ENCODE results near the gene NUMB. TPM values are rescaled to one million over a fixed set of nuclear protein-coding genes. Genes with fewer than 3 reads are reported as not detected.

NUMB gene
- polyA plus RNA-seq, 1 donor, result 31.3 TPM

GRCh38 chr14:73287071-73287470 is 171.3 kb downstream of the NUMB start:
- no peak for DNase-seq

GRCh38 chr14:73286598-73286997 is 171.7 kb downstream of the NUMB start:
- no peak for DNase-seq

GRCh38 chr14:73285979-73286378 is 172.4 kb downstream of the NUMB start:
- DNase-seq, result no peak

- no peak for DNase-seq
Observed at GRCh38 chr14:73283608-73284379, 174.6 kb downstream of the NUMB start.

- no peak for DNase-seq
Observed at GRCh38 chr14:73280903-73281302, 177.4 kb downstream of the NUMB start.

DNA sequence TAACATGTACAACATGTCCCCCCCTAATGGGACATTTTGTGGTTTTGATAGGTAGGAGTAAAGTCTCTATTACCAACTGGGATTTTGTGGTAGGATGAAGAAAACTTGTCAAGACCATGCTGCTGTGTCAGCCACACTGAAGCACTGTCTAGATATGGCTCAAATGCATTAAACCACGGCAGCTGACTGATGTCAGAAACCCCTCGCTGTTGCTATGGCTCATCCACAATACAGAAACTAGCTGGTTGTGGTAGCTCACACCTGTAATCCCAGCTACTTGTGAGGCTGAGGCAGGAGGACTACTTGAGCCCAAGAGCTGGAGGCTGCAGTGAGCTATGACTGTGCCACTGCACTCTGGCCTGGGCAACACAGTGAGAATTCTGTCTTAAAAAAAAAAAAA is 181.0 kb downstream of the NUMB start:
- DNase-seq, result no peak

- DNase-seq, result no peak
Observed at GRCh38 chr14:73276836-73277235, 181.5 kb downstream of the NUMB start.

- no peak for DNase-seq
Observed at GRCh38 chr14:73273799-73274198, 184.5 kb downstream of the NUMB start.

DNA sequence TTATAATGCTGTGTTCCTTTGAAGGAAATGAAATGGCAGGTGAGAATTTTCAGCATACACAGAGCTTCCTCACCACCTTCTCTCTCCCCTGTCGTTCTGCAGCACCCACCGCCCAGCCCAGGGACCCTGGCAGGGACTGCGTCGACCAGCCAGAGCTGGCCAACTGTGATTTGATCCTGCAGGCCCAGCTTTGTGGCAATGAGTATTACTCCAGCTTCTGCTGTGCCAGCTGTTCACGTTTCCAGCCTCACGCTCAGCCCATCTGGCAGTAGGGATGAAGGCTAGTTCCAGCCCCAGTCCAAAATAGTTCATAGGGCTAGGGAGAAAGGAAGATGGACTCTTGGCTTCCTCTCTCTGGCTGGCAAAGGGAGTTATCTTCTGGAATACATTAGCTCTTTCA is 186.0 kb downstream of the NUMB start:
- DNase-seq, result no peak

DNA sequence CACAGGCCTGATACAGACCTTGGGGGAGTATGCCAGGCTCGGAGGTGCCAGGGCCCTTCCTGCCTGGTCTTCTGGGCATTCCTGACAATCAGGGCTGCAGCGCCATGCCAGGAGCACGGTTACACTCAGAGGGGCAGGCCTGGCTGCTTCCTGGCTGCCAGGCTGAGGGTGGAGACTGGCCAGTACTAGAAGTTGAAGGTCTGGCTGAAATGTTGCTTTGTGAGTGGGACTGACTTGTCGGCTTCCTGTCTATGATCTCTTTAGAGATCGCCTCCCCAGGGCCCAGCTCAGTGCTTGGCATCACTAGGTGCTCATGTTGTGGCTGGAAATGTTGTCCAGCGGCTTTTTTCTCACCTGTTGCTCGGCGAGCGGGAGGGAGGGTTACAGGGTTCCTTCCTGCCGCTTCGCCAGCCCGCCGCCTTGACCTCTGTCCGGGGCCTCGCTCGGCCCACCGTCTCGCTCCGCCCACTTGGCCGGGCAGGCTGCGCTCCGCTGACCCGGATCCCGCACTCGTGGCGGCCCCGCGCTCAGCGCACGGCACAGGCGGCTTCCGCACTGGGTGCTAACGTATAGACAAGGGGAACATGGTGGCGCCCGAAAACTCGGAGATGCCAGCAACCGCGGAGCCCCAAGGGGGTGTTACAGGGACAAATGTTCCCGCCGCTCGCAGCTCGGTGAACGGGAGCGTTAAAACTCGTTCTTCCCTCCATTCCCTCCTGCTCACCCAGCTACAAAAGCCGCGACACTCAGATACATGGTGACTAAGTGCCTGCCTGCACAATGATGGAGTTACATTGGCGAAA is 188.4 kb downstream of the NUMB start:
- peak; percentile 25 for DNase-seq

DNA sequence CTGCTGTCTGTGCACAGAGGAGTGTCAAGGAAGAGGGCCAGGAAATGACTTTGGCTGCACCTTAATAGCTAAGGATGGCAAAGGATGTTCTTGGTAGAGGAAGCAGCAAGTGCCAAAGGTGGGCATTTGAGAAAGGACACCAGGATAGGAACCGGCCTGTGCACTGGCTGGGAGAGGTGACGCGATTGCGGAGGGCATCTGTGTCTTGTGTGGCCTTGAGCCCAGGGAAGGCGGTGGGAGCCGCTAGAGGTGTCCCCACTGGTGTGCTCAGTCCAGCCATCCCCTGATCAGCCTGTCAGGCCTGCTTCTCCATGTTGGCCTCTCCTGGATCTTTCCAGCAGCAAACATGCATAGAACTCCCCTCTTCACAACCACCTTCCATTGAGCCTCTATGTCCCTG is 190.9 kb downstream of the NUMB start:
- DNase-seq, result no peak

DNA sequence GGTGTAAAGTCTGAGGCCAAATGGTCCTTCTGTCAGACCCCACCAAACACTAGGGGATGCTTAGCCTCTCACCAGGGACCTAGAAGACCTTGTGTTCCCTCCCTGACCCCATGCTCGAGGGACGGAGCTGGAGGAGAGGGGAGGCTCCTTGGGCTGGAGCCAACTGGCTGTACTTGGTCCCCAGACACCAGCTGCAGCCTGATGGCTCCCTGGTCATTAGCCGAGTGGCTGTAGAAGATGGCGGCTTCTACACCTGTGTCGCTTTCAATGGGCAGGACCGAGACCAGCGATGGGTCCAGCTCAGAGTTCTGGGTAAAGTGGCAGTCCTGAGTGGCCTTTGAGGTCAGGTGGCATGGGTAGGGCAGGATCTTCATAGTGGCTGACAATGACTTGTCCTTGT is 192.0 kb downstream of the NUMB start:
- no peak for DNase-seq

DNA sequence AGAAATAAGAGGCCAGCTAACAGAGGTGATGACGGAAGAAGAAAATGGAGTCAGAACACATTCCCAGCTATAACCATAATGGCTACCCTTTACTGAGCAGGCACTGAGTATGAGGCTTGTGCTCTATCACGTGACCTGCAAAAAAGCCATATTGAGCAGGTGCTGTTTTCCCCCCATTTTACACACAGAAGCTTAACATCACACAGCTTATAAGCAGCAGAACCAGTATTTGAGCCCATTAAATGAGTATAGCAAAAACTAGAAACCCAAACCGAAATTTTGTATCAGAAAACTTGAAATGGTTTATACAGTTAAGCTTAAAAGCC is 192.7 kb downstream of the NUMB start:
- no peak for DNase-seq

DNA sequence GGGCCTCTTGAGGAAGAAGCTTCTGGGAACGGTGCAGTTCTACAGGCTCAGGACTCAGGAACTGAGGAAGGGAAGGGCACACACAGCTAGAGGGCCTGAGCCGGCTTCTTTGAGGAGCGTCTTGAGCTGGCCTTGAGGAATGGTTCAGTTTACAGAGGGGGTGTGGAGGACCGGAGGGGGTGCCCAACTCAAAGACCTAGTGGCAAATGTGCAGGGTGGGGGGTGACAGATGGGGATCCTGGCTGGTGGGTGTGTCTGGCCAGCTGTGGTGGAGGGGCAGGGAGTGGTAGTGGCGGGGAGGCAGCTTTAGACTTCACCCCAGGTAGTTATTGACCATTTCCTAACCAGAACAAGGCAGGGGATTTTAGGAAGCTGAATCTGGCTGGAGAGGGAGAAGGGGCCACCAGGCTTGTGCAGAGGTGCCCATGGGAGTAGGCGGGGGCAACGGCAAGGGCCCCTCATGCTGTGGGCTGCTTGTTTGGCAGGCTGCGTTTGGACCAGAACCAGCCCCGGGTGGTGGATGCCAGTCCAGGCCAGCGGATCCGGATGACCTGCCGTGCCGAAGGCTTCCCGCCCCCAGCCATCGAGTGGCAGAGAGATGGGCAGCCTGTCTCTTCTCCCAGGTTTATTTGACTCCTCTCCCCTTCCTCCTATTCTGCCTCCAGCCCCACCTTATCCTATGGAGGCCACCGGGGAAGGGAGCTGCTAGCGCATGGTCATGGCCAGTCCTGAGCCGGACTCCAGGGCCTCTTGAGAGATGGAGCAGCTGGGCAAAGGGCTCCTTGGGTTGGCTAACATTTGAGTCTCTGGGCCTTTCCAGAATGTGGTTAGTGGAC is 193.2 kb downstream of the NUMB start:
- DNase-seq, result no peak

- DNase-seq, result no peak
Observed at GRCh38 chr14:73264080-73264884, 194.1 kb downstream of the NUMB start.

- DNase-seq, result no peak
Observed at GRCh38 chr14:73263606-73264005, 194.7 kb downstream of the NUMB start.

DNA sequence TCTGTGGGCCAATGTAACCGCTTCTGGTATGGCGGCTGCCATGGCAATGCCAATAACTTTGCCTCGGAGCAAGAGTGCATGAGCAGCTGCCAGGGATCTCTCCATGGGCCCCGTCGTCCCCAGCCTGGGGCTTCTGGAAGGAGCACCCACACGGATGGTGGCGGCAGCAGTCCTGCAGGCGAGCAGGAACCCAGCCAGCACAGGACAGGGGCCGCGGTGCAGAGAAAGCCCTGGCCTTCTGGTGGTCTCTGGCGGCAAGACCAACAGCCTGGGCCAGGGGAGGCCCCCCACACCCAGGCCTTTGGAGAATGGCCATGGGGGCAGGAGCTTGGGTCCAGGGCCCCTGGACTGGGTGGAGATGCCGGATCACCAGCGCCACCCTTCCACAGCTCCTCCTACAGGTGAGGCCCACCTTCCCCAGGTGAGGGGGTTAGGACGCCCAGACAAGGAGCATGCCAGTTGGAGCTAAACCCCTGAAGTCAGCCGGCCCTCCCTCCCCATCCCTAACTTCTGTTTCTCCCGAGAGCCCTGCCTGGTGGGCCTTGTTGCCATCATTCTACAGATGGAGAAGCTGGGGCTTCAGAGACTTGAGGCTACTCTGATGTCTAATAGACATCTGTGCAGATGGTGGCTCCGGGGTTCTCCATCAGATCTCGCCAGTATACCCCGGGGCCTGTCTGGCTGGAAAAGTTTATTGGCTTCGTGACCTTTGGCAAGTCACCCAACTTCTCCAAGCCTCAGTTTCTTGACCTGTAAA is 195.7 kb downstream of the NUMB start:
- no peak for DNase-seq

DNA sequence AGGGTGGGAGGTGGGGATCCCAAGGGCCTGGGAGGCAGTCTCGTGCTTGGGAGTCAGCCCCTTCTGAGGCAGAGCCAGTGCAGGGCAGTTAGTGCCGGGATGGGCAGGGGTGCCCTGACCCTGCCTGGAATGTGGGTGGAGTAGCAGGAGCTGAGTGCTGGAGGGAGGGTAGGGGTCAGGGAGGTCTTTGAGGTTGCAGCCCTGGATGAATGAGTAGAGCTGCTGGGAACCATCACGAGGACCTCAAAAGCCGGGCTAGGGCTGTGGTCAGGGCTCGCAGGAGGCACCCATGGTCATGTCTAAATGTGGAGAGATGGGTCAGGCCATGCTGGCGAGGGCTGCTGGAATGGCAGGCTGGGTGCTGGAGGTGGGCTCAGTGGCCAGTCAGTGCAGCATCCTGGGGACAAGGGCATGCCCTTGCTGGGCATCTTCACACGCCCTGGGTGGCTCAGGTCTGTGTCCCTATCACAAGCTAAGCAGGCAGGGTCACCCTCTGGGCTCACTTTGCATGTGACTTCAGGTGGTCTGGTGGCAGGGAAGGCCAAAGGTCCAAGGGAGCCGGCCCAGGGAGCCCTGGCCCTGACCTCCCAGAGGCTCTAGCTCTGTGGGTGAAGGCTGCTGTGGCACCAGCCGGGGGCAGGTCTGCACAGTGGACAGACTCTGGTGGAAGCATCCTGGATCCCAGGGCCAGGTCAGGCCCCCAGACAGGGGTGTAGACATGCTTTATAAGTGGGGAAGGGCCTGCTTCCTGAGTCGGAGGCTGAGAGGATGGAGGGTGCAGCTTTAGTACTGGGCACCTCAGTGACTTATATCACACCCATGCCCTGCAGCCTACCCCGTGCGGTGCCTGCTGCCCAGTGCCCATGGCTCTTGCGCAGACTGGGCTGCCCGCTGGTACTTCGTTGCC is 196.6 kb downstream of the NUMB start:
- no peak for DNase-seq

GRCh38 chr14:73261075-73261474 is 197.3 kb downstream of the NUMB start:
- no peak for DNase-seq

GRCh38 chr14:73260574-73260973 is 197.8 kb downstream of the NUMB start:
- no peak for DNase-seq

GRCh38 chr14:73259837-73260236 is 198.5 kb downstream of the NUMB start:
- DNase-seq, result no peak

Measured in hindlimb muscle (tissue), 1 donor.